Sciatic nerve (tissue), 2 donors: ENCODE results near the gene PLCG2. TPM values are rescaled to one million over a fixed set of nuclear protein-coding genes. Genes with fewer than 3 reads are reported as not detected.
"Not testable (repeated sequence)": the region's sequence is repeated elsewhere in the genome, so short reads cannot be mapped to it uniquely, and the experiment has no call there.

Source experiments
- ATAC-seq: fragments of 200-7000 bp; cut with Tn5 transposase; one replicate; pipeline ENCODE4 v1.9.1; 2020; ENCODE audit warnings: mild to moderate bottlenecking, moderate library complexity
- DNase-seq: peaks from one replicate; pipeline ENCODE4 v3.0.0-alpha.2; 2020; ENCODE audit warnings: low spot score
- intact Hi-C: fragments of 100-400 bp; cut with DNase I; formaldehyde crosslinking; loops from one replicate; pipeline ENCODE4 v1.14.2; 2022
- total RNA-seq: library from RNA; stranded (reverse); fragmentation: NEBNext Ultra II Directional; extraction: Animal tissue kit (Norgen Biotek cat#: 25700); gene quantifications from one replicate; pipeline ENCODE4 v1.2.1, GENCODE V29; 2021
- donor health status: DM: no; HTN: no; CAD: no.
- donor health status: DM: no; HTN: no; CAD: no.

The PLCG2 gene
- total RNA-seq, 1 donor from 2014 or later: 40.7 TPM

GRCh38 chr16:81995651-81996050 lies 216.6 kb downstream of the PLCG2 start:
- DNase-seq: no peak
- no peak for ATAC-seq
- intact Hi-C loops: loop anchor here (2.0 kb wide), 1 partner anchor 157 kb away; no protein-coding TSS in a partner anchor

DNA sequence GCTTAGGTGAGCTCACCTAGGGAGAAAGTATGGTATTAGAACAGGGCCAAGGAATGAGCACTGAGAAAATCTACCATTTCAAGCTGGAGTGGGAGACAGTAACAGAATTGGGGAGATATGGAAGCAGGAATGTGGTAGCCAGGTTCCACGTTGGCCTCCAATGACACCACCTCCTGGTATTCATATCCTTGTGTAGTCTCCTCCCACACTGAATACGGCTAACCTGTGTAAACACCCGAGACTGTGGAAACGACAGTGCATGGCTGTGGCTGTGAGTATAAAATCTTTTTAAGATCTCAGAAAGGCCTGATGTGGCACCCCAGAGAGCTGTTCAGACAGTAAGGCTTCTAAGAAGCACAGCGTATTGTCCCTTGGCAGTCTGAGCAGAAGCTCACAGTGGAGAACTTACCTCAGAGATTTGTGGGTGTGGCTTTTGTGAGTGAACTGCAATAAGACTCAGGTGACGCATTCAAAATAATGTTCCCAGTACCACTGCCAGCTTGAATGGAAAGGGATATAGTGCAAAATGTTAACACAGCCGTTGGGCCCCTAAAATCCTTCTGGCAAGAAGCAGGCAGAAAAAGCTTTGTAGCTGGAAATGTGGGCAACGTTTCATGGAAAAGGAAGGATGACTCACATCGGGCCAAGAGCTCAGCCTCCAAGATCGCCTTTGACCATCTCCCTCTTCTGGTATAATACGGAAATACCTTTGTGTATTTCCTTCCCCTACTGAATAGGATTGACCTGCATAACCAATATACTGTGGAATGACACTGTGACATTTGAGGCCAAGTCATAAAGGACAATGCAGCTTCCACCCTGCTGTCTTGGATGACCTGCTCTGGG lies 217.8 kb downstream of the PLCG2 start:
- no peak for DNase-seq
- intact Hi-C loops: loop anchor here (2.0 kb wide), 1 partner anchor 156 kb away; no protein-coding TSS in a partner anchor
- ATAC-seq: peak; percentile 67

DNA sequence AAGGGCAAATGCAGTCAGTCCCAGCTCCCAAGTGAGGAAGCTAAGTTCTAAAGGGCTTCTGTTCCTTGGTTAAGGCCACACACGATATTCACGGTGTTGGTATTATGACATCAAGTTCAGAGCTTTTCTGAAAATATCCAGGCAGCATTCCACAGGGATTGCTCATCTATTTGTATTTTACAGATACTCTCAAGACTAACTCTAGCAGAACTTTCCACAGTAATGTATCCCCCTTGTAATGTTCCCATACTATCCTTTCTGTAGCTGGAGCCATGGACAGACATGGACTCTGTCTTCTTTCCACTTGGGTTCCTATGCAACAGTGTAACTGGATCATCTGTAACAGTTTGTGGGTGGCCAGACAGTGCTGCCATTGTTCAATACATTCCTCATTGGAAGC lies 218.6 kb downstream of the PLCG2 start:
- intact Hi-C loops: loop anchor here (2.0 kb wide), 1 partner anchor 155 kb away; no protein-coding TSS in a partner anchor
- DNase-seq (no peak), ATAC-seq (peak; percentile 91)

- ATAC-seq (no peak), DNase-seq (no peak)
- intact Hi-C loops: no loop called here
Observed at GRCh38 chr16:82002831-82003230, 223.7 kb downstream of the PLCG2 start.

GRCh38 chr16:82004601-82005000 lies 225.5 kb downstream of the PLCG2 start:
- intact Hi-C loops: no loop called here
- ATAC-seq: no peak
- no peak for DNase-seq

DNA sequence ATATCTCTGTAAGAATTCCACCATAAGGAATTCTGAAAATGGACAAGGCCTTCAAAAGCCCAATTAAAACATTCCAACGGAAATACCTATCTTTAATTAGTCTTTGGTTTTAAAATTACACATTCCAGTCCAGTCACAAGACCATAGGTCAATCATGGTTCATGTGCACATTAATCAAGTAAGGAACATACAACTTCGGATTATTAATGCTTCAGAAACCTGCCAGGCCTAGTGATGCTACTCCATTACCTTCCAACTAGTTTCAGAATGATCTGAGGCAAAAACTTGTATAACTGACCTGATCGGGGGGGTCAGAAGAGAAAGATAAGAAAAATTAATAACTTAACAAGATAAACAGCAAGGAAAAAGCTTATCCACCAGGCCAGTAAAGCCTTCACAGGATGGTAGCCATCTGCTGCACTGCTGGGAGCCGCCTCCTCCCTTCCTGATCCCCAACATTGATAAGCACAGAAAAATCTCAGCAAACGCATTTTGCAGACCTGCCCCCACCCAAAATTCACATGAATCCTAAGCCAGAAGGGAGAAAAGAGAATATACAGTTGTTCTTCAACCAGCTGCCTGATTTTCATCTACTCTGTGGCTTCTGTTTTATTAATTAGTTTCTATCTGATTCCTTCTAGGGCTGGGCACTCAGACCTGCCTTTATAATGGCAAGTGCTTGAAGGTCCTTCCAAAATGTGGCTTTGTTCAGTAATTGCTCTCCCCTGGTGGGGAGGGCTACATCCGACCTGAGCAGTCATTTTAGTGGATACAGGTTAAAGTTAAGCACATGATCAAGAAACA lies 226.1 kb downstream of the PLCG2 start:
- ATAC-seq (no peak), DNase-seq (no peak)
- intact Hi-C loops: no loop called here

DNA sequence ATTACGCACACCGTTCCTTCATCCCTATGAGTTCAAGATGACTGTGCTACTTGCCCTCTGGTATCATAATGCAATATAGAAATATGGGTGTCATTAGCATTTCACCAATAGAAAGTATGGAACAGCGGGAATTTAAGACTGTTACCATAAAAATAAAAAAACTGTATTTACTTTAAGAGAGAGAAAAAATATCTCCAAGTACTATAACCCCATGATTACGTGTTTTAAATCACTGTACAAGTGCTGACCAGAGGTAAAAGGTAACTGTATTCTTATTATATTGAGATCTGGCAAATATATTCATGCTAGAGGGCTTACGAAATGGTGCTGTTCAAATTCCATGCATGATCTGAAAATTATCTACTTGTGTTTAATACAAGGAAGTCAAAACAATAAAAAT lies 226.9 kb downstream of the PLCG2 start:
- DNase-seq: no peak
- no peak for ATAC-seq
- intact Hi-C loops: no loop called here

DNA sequence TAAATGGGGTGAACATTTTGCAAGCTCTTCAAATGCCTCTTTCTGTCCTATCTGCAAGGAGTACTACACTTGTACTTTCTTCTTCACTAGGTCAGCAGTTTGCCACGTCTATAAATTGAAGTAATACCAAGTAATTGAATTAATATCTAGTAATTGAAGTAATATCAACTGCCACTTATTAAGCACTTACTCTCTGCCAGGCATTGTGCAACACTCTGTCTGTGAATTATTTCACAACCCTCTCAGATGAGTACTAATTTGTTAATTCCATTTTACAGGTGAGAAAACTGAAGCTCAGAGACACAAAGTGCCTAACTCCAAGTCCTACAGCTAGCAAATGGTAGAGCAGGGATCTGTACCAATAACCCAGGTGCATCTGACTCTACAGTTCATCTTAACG lies 228.1 kb downstream of the PLCG2 start:
- no peak for ATAC-seq
- intact Hi-C loops: no loop called here
- no peak for DNase-seq

DNA sequence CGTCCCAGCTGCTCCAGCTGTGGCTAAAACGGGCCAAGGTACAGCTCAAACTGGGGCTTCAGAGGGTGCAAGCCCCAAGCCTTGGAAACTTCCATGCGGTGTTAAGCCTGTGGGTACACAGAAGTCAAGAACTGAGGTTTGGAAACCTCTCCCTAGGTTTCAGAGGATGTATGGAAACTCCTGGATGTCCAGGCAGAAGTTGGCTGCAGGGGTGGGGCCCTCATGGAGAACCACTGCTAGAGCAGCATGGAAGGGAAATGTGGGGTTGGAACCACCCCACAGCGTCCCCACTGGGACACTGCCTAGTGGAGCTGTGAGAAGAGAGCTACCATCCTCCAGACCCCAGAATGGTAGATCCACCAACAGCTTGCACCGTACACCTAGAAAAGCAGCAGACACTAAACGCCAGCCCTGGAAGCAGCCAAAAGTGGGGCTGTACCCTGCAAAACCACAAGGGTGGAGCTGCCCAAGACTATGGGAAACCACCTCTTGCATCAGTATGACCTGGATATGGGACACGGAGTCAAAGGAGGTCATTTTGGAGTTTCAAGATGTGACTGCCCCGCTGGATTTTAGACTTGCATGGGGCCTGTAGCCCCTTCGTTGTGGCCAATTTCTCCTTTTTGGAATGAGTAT lies 230.0 kb downstream of the PLCG2 start:
- intact Hi-C loops: no loop called here
- ATAC-seq (no peak), DNase-seq (no peak)

DNA sequence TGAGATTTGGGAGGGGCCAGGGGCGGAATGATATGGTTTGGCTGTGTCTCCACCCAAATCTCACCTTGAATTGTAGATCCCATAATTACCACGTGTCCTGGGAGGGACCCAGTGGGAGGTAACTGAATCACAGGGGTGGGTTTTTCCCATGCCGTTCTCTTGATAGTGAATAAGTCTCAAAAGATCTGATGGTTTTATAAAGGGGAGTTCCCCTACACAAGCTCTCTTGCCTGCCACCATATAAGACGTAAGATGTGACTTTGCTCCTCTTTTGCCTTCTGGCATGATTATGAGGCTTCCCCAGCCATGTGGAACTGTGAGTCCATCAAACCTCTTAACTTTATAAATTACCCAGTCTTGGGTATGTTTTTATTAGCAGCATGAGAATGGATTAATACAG lies 230.7 kb downstream of the PLCG2 start:
- ATAC-seq, DNase-seq, intact Hi-C loops: not testable (repeated sequence)

DNA sequence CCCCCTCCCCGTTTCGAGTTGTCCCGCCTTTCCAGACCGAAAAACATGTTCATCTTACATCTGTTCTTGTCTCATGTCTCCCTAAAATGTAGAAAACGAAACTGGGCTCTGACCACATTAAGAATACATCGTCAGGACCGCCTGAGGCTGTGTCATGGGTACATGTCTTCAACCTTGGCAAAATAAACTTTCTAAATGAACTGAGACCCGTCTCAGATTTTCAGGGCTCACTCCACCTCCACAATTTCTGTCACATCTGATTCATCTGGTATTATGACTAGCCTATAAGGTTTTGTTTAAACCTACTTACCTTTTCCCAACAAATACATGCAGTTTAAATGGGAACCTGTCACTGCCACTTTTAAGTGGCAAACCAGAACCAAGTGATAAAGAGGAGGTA lies 231.6 kb downstream of the PLCG2 start:
- ATAC-seq: no peak
- intact Hi-C loops: no loop called here
- DNase-seq: no peak

DNA sequence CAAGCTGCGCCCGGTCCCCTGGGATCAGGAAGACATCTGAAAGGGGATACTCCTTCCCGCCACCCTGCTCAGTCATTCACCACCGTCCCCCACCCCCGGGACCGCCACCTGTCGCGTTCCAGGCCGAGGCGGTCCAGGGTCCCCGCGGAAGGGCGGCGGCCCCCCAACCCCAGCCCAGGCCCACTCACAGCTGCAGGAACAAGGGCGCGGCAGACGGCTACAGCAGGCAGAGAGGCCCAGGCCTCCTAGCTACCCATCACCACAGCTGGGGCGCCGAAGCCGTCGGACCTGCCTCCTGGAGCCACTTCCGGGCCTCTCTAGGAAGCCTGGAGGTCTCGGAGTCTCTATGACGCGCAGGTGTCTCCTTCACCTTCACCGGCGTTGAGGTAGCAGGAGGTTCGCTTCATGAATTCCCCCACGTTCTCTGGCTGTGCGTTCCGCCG lies 232.1 kb downstream of the PLCG2 start, which contains the start of gene SDR42E1:
TSS of gene SDR42E1 (minus strand) at position 272 of the 443 bp plus-strand sequence. CDS start 10,612 bp downstream, outside the sequence.
- ATAC-seq (no peak), DNase-seq (no peak)
- intact Hi-C loops: no loop called here

Other genes with a start within 250 kb of the PLCG2 start
- 0.67 TPM for gene SDR42E1, start 232.2 kb downstream of the PLCG2 start, total RNA-seq